ENCODE data around the gene SERPINA5.

DNA sequence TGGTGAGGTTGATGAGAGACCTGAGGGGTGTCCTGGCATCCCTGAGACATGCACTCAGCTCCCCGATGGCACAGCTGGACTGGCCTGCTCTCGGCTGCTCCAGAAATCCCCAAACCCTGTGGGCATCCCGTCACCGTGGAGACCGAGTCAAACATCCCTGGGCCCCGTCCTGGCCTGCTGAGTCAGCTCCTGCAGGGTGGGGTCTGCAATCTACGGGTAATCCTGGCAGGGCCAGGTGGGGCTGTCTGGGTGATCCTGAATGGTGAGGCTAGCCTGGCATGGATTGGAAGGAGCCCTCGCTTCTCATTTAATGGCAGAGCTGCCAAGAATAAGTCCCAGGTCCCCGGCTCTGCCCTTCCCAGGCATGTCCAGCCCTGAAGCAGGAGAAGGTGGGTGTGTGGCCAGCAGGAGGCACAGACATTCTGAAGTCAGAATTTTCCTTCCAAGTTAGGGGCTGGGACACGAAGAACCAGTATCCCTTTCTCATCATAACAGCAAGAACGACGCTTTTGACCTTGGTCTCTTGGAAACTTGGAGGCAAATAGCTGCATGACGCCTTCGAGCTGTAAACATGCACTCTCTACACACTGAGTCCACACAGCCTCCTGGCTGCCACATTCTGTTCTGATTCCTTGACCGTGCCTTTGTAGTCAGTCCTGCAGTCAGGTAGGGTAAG is 37.6 kb upstream of the SERPINA5 start:
- TF ChIP-seq, protein P1, sequence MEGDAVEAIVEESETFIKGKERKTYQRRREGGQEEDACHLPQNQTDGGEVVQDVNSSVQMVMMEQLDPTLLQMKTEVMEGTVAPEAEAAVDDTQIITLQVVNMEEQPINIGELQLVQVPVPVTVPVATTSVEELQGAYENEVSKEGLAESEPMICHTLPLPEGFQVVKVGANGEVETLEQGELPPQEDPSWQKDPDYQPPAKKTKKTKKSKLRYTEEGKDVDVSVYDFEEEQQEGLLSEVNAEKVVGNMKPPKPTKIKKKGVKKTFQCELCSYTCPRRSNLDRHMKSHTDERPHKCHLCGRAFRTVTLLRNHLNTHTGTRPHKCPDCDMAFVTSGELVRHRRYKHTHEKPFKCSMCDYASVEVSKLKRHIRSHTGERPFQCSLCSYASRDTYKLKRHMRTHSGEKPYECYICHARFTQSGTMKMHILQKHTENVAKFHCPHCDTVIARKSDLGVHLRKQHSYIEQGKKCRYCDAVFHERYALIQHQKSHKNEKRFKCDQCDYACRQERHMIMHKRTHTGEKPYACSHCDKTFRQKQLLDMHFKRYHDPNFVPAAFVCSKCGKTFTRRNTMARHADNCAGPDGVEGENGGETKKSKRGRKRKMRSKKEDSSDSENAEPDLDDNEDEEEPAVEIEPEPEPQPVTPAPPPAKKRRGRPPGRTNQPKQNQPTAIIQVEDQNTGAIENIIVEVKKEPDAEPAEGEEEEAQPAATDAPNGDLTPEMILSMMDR (IDR thresholded peaks at IDR 0.05) = no peak
- TF ChIP-seq POLR2A (IDR thresholded peaks at IDR 0.05) = no peak
